ENCODE results near the gene FBXL13.
A peak's percentile ranks its signal among the peaks of the same experiment; 100 is the strongest.
"Not testable (repeated sequence)": the region's sequence is repeated elsewhere in the genome, so short reads cannot be mapped to it uniquely, and the experiment has no call there.

The FBXL13 gene

GRCh38 chr7:103082497-103082896 is 7.9 kb upstream of the FBXL13 start:
- no peak for DNase-seq (ENCODE audit: low spot score)
- no peak for TF ChIP-seq CTCF (IDR thresholded peaks at IDR 0.05; ENCODE audit: extremely low read depth, insufficient read depth, missing control alignments)
- in situ Hi-C loops (cut with MboI; ENCODE audit: low pct_unique_long_range_greater_than_20kb, low sequenced_read_pairs, unreplicated experiment) = no loop called here

GRCh38 chr7:103080923-103081322 is 6.3 kb upstream of the FBXL13 start:
- DNase-seq (ENCODE audit: low spot score) = no peak
- in situ Hi-C loops (cut with MboI; ENCODE audit: low pct_unique_long_range_greater_than_20kb, low sequenced_read_pairs, unreplicated experiment) = no loop called here
- no peak for TF ChIP-seq CTCF (IDR thresholded peaks at IDR 0.05; ENCODE audit: extremely low read depth, insufficient read depth, missing control alignments)

DNA sequence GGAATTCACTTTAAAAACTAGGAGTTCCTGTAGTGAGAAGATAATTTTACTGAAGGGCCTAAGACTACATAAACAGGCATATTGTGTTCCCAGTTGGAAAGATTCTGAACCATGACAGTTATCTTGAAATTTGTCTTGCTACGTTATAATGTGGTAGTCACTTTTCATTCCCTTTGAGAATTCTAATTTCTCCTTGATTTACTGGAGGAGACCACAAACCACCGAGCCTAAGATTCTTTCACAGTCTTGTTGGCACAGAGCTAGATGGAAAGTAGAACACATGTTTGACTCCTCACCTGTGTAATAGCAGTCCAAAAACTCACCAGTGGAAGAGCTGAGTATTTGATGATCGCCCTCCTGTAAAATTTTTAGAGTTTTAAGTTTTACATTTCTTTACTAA is 5.2 kb upstream of the FBXL13 start:
- in situ Hi-C loops (cut with MboI; ENCODE audit: low pct_unique_long_range_greater_than_20kb, low sequenced_read_pairs, unreplicated experiment) = no loop called here
- TF ChIP-seq CTCF (IDR thresholded peaks at IDR 0.05; ENCODE audit: extremely low read depth, insufficient read depth, missing control alignments) = no peak
- no peak for DNase-seq (ENCODE audit: low spot score)

DNA sequence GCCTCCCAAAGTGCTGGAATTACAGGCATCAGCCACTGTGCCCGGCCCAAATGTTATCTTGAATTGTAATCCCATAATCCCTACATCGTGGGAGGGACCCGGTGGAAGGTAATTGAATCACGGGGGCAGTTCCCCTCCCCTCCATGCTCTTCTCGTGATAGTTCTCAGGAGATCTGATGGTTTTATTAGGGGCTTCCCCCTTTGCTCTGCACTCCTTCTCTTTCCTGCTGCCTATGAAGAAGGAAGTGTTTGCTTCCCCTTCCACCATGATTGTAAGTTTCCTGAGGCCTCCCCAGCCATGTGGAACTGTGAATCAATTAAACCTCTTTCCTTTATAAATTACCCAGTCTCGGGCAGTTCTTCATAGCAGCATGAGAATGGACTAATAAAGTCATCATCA is 3.6 kb upstream of the FBXL13 start:
- DNase-seq (ENCODE audit: low spot score); in situ Hi-C loops (cut with MboI; ENCODE audit: low pct_unique_long_range_greater_than_20kb, low sequenced_read_pairs, unreplicated experiment): not testable (repeated sequence)

DNA sequence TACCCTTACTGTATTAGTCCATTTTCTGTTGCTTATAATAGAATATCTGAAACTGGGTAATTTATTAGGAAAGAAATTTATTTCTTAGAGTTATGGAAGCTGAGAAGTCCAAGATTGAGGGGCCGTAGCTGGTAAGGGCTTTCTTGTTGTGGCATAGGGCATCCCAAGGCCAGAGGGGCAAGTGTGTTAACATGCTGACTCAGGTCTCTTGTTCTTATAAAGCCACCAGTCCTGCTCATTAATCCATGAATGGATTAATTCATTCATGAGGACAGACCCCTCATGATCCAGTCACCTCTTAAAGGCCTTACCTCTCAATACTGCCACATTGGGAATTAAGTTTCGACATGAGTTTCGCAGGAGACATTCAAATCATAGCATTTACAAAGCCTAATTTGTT is 2.7 kb upstream of the FBXL13 start:
- TF ChIP-seq CTCF (IDR thresholded peaks at IDR 0.05; ENCODE audit: extremely low read depth, insufficient read depth, missing control alignments) = no peak
- in situ Hi-C loops (cut with MboI; ENCODE audit: low pct_unique_long_range_greater_than_20kb, low sequenced_read_pairs, unreplicated experiment) = no loop called here
- DNase-seq (ENCODE audit: low spot score) = no peak

- TF ChIP-seq CTCF (IDR thresholded peaks at IDR 0.05; ENCODE audit: extremely low read depth, insufficient read depth, missing control alignments) = no peak
- no peak for DNase-seq (ENCODE audit: low spot score)
- in situ Hi-C loops (cut with MboI; ENCODE audit: low pct_unique_long_range_greater_than_20kb, low sequenced_read_pairs, unreplicated experiment) = no loop called here
Observed at GRCh38 chr7:103076764-103077163, 2.2 kb upstream of the FBXL13 start.

DNA sequence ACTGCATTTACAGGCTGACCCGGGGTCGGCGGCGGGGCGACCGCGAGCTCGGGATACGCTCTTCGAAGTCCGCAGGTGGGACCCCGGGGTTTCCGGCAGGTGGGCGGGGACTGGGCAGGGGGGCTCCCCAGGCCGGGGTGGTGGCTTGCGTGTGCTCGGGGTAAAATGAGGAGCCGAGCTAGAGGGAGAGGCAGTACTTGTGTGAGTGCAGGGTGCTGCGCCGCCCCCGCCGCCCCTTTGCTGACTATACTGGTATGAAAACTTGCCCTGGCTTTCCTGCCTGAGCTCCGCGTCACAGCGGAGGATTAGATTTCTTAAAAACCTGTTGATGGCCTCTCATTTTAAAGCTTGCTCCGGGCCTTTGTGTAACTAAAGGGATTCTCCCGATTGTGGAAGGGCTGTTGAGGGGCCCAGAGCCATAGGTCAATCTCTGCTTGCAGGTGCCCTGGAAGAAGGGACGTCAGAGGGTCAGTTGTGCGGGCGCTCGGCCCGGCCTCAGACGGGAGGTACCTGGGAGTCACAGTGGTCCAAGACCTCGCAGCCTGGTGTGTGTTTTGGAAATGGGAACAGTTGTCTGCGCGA is 832 bp upstream of the FBXL13 start:
- peak; percentile 86 for DNase-seq (ENCODE audit: low spot score)
- no peak for TF ChIP-seq CTCF (IDR thresholded peaks at IDR 0.05; ENCODE audit: extremely low read depth, insufficient read depth, missing control alignments)

More for the DNA sequence above, 832 bp upstream of the FBXL13 start:
- in situ Hi-C loops (cut with MboI; ENCODE audit: low pct_unique_long_range_greater_than_20kb, low sequenced_read_pairs, unreplicated experiment) = no loop called here
